Jurkat, Clone E6-1 (cell line): ENCODE data around the gene BEST2.
A peak's percentile ranks its signal among the peaks of the same experiment; 100 is the strongest.
"Not testable (repeated sequence)": the region's sequence is repeated elsewhere in the genome, so short reads cannot be mapped to it uniquely, and the experiment has no call there.

ENCODE experiments used
- DNase-seq: peaks from one replicate; pipeline ENCODE4 v3.0.0-alpha.2; 2011; ENCODE audit warnings: low read depth, low spot score
- H3K4me3 ChIP-seq: 2 replicates; pipeline ENCODE4 v1.5.1; 2011; ENCODE audit warnings: mild to moderate bottlenecking, low read length, control low read depth, moderate library complexity

Gene BEST2

DNA sequence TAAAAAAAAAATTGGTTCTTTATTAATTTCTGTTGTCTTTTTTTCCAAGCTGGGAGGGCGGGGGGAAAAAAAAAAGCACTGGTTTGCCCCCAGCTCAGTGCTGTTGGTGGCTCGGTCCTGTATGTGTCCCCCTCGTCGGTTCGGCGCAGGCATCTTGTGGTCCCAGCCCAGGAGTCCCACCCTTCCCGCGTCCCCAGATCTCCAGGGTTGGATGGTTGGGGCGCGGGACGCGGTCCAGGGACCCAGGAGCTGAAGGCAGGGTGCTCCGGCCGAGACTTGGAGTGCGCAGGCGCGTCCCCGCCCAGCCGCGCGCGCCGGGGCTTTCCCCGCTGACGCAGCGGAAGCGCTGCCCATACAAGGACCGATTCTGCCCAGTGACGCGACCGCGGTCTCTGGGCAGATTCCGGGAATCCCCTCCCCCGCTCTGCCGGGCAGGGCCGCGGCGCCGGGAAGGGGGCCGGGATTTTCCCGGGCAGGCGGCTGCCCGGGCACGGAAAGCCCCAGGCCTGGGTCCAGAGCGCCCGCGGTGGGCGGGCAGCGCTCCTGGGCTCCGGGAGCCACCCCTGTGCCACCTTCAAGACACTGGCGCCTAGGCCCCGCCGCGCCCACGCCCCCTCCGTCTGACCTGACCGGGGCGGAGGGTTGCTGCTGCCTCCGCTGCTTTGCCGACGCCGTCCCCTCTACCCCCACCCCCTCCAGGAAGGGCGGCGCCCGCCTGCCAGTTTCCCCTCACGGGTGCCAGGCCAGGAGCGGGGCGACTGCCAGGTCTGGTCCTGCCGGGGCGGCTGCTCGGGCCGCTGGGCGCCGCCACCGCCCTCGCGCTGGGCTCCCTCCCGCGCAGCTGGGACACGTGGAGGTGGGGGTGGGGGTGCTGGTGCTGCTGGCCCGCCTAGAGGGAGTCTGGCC is 42.0 kb downstream of the BEST2 start:
- peak overlapping the region; percentile 88 for H3K4me3 ChIP-seq
- peak; percentile 83 for DNase-seq

DNA sequence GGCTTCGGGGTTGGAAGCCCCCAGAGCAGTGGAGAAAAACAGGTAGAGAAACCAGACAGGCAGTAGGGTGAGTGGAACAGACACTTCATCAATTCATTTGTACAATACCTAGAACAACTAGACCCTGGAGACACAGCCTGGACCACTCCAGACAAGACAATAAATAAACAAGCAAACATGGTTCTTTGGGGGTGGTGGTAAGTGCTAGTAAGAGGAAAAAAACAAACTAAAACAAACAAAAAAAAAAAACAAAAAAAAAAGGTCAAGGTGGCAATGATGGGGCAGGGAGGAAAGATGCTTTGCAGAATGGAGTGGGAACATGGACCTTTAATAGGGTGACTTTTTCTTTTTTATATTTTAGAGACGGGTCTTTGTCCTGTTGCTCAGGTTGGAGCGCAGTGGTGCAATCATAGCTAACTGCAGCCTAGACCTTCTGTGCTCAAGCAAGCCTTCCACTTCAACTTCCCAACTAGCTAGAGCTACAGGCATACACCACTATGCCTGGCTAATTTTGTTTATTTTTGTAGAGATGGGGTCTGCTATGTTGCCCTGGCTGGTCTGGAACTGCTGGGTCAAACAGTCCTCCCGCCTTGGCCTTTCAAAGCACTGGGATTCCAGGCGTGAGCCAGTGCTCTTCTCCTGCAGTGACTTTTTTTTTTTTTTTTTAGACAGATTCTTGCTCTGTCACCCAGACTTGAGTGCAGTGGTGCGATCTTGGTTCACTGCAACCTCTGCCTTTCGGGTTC is 42.8 kb downstream of the BEST2 start:
- H3K4me3 ChIP-seq: peak overlapping the region; percentile 88
- no peak for DNase-seq

DNA sequence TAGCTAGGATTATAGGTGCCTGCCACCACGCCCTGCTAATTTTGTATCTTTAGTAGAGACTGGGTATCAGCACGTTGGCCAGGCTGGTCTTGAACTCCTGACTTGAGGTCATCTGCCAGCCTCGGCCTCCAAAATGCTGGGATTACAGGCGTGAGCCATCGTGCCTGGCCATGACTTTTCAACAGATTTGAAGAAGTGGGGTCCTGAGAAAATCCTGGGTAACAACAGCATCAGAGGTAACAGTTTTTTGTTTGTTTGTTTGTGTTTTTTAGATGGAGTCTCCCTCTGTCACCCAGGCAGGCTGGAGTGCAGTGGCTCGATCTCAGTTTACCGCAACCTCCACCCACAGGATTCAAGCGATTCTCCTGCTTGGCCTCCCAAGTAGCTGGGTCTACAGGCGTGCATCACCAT is 43.4 kb downstream of the BEST2 start:
- H3K4me3 ChIP-seq: no peak overlapping the region

DNA sequence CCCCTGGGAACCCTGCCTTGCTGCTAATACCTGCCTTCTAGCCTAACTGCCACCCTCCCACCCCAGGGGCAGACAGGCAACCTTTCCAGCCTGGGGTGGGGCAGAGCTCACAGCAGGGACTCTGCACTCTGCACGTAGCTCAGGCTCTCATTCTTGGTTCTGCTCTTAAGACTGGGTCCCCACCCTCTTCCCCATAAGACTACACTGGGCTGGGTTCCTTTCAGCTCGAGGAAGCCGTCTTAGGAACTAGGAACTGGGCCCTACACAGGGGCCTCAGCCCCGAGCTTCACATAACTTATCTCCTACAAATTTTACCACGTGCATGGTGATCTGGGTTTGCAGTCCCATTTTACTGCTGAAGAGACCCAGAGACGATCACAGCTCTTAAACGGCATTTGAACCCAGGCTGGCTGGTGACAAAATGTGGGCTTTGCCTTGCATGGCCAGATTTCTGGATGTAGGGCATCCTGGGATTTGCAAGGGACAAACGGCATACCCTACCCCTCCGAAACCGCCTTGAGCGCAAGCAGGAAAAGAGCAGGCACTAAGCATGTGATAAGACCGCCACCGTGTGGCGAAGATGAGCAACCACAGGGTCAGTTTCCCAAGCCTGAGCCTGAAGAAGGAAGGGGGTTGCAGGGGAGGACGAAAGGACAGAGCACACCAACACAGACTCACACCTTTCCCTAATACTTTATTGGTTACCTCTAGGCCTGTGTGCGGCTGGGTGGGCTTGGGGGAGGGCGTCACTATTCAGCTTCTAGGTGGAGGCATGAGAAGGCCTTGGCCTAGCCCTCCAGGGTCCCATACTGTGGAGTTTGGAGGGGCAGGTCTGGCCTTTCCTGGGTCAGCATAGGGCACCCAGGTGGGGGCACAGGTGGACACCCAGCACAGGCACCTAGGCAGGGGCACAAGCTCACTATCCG is 44.8 kb downstream of the BEST2 start:
- no peak overlapping the region for H3K4me3 ChIP-seq
- peak; percentile 76 for DNase-seq

More for the DNA sequence above, 43.4 kb downstream of the BEST2 start:
- no peak for DNase-seq

DNA sequence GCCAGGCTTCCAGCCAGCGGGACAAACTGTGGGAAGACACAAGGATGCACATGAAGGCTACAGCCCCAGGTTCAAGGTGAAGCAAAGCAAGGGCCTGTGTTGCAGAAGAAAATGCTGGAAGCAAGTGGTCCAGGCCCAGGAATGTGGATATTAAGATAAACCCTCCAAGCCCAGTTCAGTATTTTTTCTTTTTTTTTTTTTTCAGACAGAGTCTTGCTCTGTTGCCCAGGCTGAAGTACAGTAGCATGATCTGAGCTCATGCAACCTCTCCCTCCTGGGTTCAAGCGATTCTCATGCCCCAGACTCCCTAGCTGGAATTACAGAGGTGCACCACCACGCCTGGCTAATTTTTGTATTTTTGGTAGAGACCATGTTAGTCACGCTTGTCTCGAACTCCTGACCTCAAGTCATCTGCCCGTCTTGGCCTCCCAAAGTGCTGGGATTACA is 45.6 kb downstream of the BEST2 start:
- no peak overlapping the region for H3K4me3 ChIP-seq
- no peak for DNase-seq

DNA sequence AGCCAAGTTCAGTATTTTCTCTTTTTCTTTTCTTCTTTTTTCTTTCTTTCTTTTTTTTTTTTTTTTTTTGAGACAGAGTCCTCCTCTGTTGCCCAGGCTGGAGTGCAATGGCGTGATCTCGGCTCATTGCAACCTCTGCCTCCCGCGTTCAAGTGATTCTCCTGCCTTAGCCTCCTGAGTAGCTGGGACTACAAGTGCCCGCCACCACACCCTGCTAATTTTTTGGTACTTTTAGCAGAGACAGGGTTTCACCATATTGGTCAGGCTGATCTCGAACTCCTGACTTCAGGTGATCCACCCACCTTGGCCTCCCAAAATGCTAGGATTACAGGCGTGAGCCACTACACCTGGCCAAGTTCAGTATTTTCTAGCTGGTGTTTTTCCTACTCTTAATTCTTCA is 46.0 kb downstream of the BEST2 start:
- H3K4me3 ChIP-seq, DNase-seq: not testable (repeated sequence)

DNA sequence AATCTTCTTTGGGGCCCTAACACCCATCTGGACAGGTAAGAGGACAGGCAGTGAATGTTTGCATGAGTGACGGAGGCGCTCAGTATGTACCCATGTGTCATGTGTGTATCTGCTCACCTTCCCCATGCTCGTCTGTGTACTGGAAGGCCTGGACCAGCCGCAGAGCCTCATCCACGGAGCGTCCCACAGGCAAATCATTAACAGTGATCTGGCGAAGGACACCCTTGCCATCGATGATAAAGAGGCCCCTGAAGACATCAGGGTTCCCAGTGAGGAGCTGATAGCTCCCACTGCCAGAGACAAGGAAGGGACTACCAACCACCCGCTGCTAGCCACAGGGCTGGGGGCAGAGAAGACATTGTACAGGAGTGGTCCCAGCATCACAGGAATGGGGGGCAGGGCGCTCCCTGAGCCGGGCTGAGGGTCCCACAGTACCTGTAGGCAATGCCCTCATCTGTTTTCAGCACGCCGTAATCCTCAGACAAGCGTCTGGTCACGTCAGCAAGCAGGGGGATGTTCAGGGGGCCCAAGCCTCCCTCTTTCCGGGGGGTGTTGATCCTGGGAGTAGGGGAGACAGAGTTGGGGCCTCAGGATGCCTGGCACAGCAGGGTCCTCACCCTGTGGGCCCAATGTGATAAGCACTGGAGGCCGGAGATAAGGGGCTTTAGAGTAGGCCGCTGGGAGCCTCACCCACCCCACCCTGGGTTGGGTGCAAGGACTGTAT is 48.3 kb downstream of the BEST2 start:
- no peak overlapping the region for H3K4me3 ChIP-seq
- no peak for DNase-seq

DNA sequence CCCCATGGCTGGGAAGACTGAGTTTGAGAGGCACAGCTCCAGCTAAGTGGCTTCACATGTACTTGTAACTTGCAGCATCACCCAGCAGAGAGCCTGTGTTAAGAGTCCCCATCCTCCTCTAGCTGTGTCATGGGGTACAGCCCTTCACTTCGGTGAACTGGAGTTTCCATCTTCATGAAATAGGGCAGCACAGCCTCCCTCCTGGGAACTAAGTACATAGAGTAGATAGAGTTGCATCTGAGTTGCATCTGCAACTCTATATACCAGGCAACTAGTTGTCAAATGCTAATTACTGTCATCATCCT is 48.8 kb downstream of the BEST2 start:
- H3K4me3 ChIP-seq: no peak overlapping the region; the same call in 1 of the 2 replicates
- no peak for DNase-seq

DNA sequence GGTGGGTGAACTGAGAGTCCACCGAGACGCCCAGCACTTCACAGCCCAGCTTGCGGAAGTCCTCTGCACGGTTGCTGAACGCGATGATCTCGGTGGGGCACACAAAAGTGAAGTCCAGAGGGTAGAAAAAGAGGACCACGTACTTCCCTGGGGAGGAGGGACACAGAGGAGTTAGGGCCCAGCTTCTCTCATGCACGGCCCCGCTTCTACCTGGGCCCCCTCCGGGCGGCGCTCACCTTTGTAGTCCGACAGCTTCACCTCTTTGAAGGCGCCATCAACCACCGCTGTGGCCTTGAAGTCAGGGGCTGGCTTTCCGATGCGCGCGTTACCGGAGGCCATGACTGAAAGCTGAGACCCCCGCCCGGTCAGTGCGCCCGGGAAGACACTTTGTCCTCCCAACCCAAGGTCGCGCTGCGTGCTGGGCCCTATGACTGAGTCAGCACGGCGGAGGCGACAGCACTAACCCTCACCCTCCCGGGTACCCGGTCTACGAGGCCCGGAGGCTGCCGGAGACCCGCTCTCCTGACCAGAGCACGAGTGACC is 49.4 kb downstream of the BEST2 start:
- peak overlapping the region; percentile 83 for H3K4me3 ChIP-seq
- no peak for DNase-seq

DNA sequence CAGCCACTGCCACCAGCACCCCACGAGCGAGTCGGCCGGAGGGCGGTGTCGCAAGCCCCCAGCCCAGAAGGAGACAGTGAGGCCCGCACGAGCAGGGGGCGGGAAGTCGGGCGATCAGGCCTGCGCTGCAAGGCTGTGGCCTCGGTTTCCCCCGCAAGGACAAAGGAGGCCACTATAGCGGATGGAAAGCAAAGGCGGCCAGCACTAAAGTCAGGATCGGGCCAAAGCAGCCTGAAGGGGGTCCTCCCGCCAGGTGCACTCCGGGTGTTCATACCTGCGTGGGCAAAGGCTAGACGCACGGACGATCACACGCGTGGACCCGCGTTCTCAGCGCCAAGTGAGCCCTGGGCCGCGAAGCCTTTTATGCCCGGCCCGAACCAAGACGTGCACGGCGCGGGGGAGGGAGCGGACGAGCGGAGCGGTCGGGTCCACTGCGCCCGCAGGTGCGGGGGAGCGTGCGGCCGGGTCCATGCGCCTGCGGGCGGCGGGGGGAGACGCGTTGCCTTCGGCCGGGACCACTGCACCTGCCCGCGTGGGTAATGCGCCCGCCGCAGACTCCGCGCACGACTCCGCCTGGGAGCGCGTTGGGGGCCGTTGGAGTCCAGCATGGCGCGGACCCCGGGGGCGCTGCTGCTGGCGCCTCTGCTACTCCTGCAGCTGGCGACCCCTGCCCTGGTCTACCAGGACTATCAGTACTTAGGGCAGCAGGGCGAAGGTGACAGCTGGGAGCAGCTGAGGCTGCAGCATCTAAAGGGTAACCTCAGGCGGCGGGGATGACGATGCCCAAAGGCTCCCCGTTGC is 50.1 kb downstream of the BEST2 start, which contains the start of the genes PRDX2 and THSD8:
PRDX2 (minus strand) TSS at position 335 of the 801 bp plus-strand sequence. CDS start 539 bp downstream, outside the sequence.
THSD8 (plus strand) TSS at position 604 of the 801 bp plus-strand sequence; CDS start at position 607, 3 bp downstream.
- peak within 1 kb of the TSS; percentile 83 for H3K4me3 ChIP-seq
- DNase-seq: no peak

DNA sequence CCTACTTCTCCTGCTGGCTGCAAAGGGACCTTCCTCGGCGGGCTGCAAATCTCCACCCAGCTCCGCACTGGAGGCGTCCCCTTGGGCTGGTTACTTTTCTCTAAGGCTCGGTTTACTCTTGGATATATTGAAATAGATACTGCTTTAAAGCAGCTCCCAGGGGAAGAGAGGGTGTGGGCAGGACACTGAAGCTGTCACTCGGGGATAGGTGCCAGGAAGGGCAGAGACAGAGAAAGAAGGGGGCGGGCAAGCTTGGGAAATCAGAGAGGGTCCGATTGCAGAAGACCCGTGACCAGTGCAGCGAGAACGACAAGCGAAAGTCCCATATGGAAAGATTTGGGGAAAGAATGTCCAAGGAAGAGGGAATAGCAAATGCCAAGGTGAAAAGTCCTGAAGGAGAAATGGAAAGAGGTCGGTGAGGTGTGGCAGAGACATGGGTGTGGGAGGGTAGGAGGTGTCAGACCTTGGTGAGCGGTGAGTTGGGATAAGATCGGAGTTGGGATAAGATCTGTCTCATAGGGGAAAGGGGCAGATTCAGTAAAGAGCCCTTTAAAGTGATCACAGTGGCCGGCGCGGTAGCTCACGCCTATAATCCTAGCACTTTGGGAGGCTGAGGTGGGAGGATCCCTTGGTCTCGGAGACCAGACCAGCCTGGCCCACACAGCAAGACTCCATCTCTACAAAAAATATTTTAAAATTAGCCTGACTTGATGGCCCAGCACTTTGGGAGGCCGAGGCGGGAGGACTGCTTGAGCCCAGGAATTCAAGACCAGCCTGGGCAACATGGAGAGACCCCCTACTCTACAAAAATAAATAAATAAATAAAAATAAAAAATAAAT is 50.9 kb downstream of the BEST2 start:
- no peak for DNase-seq
- H3K4me3 ChIP-seq: peak overlapping the region; percentile 83

DNA sequence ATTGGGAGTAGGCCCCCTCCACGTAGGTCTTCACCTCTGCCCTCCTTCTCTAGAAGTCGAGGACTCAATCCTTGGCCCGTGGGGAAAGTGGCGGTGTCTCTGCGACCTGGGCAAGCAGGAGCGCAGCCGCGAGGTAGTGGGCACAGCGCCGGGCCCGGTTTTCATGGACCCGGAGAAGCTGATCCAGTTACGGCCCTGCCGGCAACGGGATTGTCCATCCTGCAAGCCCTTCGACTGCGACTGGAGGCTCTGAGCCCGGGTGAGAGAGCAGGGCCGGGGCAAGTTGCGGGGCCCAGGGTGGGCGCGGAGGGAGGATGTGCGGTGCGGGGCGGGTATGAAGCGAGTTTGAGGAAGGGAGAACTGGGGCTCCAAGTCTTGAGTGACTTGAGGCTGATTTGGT is 52.5 kb downstream of the BEST2 start:
- no peak overlapping the region for H3K4me3 ChIP-seq
- DNase-seq: no peak

DNA sequence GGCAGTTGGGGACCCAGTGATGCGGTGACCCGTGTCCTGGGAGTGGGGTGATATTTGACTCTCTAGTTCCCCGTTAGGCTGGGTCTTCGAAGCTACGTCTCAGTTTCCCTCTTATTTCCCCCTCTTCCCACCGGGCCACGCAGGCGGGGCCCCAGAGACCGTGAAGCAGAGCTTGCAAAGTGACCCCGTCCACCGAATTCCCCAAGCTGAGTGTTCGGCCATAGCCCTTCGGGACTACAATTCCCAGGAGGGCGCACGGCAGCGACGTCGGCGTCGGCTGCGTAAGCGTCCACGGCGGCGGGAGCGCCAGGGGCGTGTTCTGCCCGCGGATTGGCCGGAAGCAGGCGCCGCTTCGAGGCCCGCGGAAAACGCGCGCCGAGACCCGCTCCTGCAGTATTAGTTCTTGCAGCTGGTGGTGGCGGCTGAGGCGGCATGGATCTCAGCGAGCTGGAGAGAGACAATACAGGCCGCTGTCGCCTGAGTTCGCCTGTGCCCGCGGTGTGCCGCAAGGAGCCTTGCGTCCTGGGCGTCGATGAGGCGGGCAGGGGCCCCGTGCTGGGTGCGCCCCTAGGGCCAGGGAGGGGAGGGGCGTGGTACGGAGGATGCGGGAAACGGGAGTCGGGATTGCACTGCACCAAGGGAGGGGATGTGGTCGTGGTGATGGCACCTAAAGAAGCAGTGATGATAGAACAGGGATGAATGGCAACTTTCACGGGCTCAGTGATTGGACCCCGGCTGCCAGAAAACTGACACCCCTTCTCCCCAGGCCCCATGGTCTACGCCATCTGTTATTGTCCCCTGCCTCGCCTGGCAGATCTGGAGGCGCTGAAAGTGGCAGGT is 54.9 kb downstream of the BEST2 start, which contains the start of gene RNASEH2A:
RNASEH2A (plus strand) TSS at position 343 of the 840 bp plus-strand sequence; CDS start at position 433, 90 bp downstream.
- H3K4me3 ChIP-seq: peak within 1 kb of the TSS; percentile 92
- DNase-seq: peak; percentile 86
